DOHH2 (cell line): ENCODE results near the gene LRMDA.

ENCODE experiments used
- H3F3A ChIP-seq: fragments of 200-600 bp; sonication (generic), shearing (Covaris generic); 2 replicates; pipeline ENCODE4 v1.6.0; 2016; ENCODE audit warnings: antibody characterized with exemption, mild to moderate bottlenecking; ENCODE audit not compliant: control insufficient read depth, insufficient read depth
- H3K27ac ChIP-seq: fragments of 200-600 bp; sonication (generic); 2 replicates; pipeline ENCODE4 v1.5.1; 2014; ENCODE audit warnings: low read depth, mild to moderate bottlenecking, low read length, moderate library complexity
- H3K27me3 ChIP-seq: fragments of 200-600 bp; sonication (generic); 2 replicates; pipeline ENCODE4 v1.6.1; 2014; ENCODE audit warnings: mild to moderate bottlenecking, low read length, mixed read lengths; ENCODE audit not compliant: control insufficient read depth
- H3K36me3 ChIP-seq: fragments of 200-600 bp; sonication (generic); 2 replicates; pipeline ENCODE4 v1.6.1; 2014; ENCODE audit warnings: mild to moderate bottlenecking, low read length, moderate library complexity, mixed read lengths; ENCODE audit not compliant: control insufficient read depth
- H3K4me1 ChIP-seq: fragments of 200-600 bp; sonication (generic); 2 replicates; pipeline ENCODE4 v1.6.1; 2014; ENCODE audit warnings: mild to moderate bottlenecking, low read length, mixed read lengths; ENCODE audit not compliant: control insufficient read depth
- H3K4me2 ChIP-seq: fragments of 200-600 bp; sonication (generic); 2 replicates; pipeline ENCODE4 v1.6.0; 2014; ENCODE audit warnings: mild to moderate bottlenecking, low read length, moderate library complexity
- H3K4me3 ChIP-seq: fragments of 200-600 bp; sonication (generic); 2 replicates; pipeline ENCODE4 v1.5.1; 2014; ENCODE audit warnings: mild to moderate bottlenecking, low read length, mixed read lengths
- H3K79me2 ChIP-seq: fragments of 200-600 bp; sonication (generic); 2 replicates; pipeline ENCODE4 v1.6.1; 2014; ENCODE audit warnings: mild to moderate bottlenecking, low read length, mixed read lengths; ENCODE audit not compliant: control insufficient read depth
- H3K9me2 ChIP-seq: fragments of 200-600 bp; sonication (generic); replicated peaks from 2 replicates; pipeline ENCODE4 v1.6.1; 2014; ENCODE audit warnings: mild to moderate bottlenecking, low read length, mixed read lengths; ENCODE audit not compliant: control insufficient read depth
- H3K9me3 ChIP-seq: fragments of 200-600 bp; sonication (generic); 2 replicates; pipeline ENCODE4 v1.6.1; 2014; ENCODE audit warnings: antibody characterized with exemption, low read length, mixed read lengths; ENCODE audit not compliant: control insufficient read depth, insufficient read depth
- H4K20me1 ChIP-seq: fragments of 200-600 bp; sonication (generic); 2 replicates; pipeline ENCODE4 v1.6.0; 2014; ENCODE audit warnings: low read depth, mild to moderate bottlenecking, antibody characterized with exemption, low read length, moderate library complexity; ENCODE audit not compliant: control insufficient read depth, insufficient read depth
- CTCF ChIP-seq: fragments of 200-600 bp; sonication (generic); IDR thresholded peaks from one replicate; pipeline ENCODE4 v1.5.1; 2014; ENCODE audit warnings: antibody characterized with exemption, mild to moderate bottlenecking, low read depth, low read length; ENCODE audit not compliant: poor library complexity, severe bottlenecking
- EZH2phosphoT487 ChIP-seq: fragments of 200-600 bp; sonication (generic); IDR thresholded peaks from 2 replicates; pipeline ENCODE4 v1.6.1; 2017; ENCODE audit warnings: borderline replicate concordance, mild to moderate bottlenecking, antibody characterized with exemption, low read length, moderate library complexity, mixed read lengths

Gene LRMDA

GRCh38 chr10:75709245-75709644, 277.8 kb downstream of the LRMDA start:
- Histone ChIP-seq H4K20me1 (no peaks in the 10 kb centered on the region), H3K9me2 (no peaks in the 10 kb centered on the region), H3K27me3 (no peaks in the 10 kb centered on the region), H3F3A (no peaks in the 10 kb centered on the region), H3K4me2 (no peak overlapping the region), H3K27ac (no peak overlapping the region), H3K79me2 (no peaks in the 10 kb centered on the region), H3K4me1 (no peaks in the 10 kb centered on the region), H3K4me3 (no peak overlapping the region), H3K9me3 (no peaks in the 10 kb centered on the region), H3K36me3 (no peaks in the 10 kb centered on the region)
- TF ChIP-seq EZH2phosphoT487 (no peak), CTCF (no peak)

- H3K27me3 ChIP-seq = no peaks in the 10 kb centered on the region
- no peaks in the 10 kb centered on the region for H3K9me3 ChIP-seq
- no peak overlapping the region for H3K4me2 ChIP-seq
Observed at GRCh38 chr10:75709811-75710210, 278.4 kb downstream of the LRMDA start.

DNA sequence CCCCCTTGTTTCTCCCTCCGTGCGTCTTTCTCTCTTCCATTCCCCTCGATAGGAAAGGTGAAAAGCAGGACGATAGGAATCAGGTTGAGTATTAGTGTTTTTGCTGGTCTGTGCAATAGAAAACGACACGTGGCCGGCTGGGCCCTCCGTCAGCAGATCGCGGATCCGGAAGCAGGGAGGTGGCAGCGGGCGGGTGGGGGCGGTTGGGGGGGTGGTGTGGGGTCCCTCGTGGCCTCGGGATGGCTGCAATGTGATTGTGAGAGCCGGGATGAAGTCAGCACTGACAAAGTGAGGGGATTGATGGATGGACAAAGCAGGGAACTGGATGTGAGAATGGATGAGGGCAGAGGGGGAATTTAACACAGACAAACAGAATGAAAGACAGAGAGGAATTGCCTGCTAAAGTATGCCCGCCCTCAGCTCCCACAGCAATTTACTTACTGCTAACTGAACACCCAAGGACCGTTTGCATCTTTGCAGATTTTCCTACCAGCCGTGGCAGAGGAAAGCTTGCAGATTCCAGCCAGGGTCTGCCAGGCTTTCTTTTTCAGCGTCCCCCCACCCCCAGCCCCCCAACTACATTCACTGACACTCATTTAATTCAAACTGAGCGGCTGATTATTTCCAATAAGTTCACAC, 280.9 kb downstream of the LRMDA start:
- H4K20me1 ChIP-seq = no peaks in the 10 kb centered on the region
- H3K36me3 ChIP-seq = no peaks in the 10 kb centered on the region
- no peaks in the 10 kb centered on the region for H3K9me2 ChIP-seq
- H3K27me3 ChIP-seq = no peaks in the 10 kb centered on the region
- H3K9me3 ChIP-seq = no peaks in the 10 kb centered on the region
- no peak for TF ChIP-seq EZH2phosphoT487
- no peak for TF ChIP-seq CTCF
- no peak overlapping the region for H3K4me3 ChIP-seq
- H3K4me1 ChIP-seq = no peaks in the 10 kb centered on the region
- H3K79me2 ChIP-seq = no peaks in the 10 kb centered on the region
- H3K4me2 ChIP-seq = no peak overlapping the region
- H3F3A ChIP-seq = no peaks in the 10 kb centered on the region
- no peak overlapping the region for H3K27ac ChIP-seq

More at GRCh38 chr10:75709811-75710210, 278.4 kb downstream of the LRMDA start:
- Histone ChIP-seq H3K4me1 (no peaks in the 10 kb centered on the region), H3K4me3 (no peak overlapping the region), H4K20me1 (no peaks in the 10 kb centered on the region), H3K36me3 (no peaks in the 10 kb centered on the region), H3F3A (no peaks in the 10 kb centered on the region), H3K9me2 (no peaks in the 10 kb centered on the region), H3K79me2 (no peaks in the 10 kb centered on the region), H3K27ac (no peak overlapping the region)
- TF ChIP-seq EZH2phosphoT487 = no peak
- no peak for TF ChIP-seq CTCF
